Ovary (tissue), 9 donors: ENCODE measurements around the gene MORF4L1. TPM values are rescaled to one million over a fixed set of nuclear protein-coding genes. Genes with fewer than 3 reads are reported as not detected.
"Not testable (repeated sequence)": the region's sequence is repeated elsewhere in the genome, so short reads cannot be mapped to it uniquely, and the experiment has no call there.

Experiments used
- DNase-seq, 5 donors: peaks; one replicate each; pipeline ENCODE4 v3.0.0-alpha.2; 2019 to 2020
- H3K27ac ChIP-seq, 2 donors: fragments of 200-600 bp; one replicate each; pipeline versions ENCODE4 v1.5.1 to v1.8.0; 2019 to 2022
- H3K27me3 ChIP-seq: fragments of 200-600 bp; one replicate; pipeline ENCODE4 v1.8.0; 2022
- H3K36me3 ChIP-seq: fragments of 200-600 bp; sonication (generic); one replicate; pipeline ENCODE4 v1.5.1; 2019
- H3K4me1 ChIP-seq: one replicate; pipeline ENCODE4 v1.8.1; 2013; ENCODE audit warnings: mild to moderate bottlenecking, moderate library complexity; ENCODE audit not compliant: insufficient read depth
- H3K4me3 ChIP-seq: fragments of 200-600 bp; sonication (generic); one replicate; pipeline ENCODE4 v1.5.1; 2017
- H3K9me3 ChIP-seq, 2 donors: fragments of 200-600 bp in 1 of 2; sonication (generic) in 1 of 2; one replicate each; pipeline versions ENCODE4 v1.5.1 to v1.8.1; 2013 to 2019; ENCODE audit warnings: mild to moderate bottlenecking in 1 of 2, moderate library complexity in 1 of 2
- EP300 ChIP-seq: sonication (generic); formaldehyde crosslinking; IDR thresholded peaks from one replicate; pipeline ENCODE4 v1.6.1; 2017; ENCODE audit warnings: antibody characterized with exemption
- POLR2A ChIP-seq: fragments of 450-650 bp; IDR thresholded peaks from one replicate; pipeline ENCODE4 v1.6.1; 2017; ENCODE audit warnings: antibody characterized with exemption, mild to moderate bottlenecking, moderate library complexity
- WGBS, 3 donors: extraction: QIAGEN DNeasy Blood & Tissue Kit in 1 of 3; methylation state at CpG; one replicate each; pipeline versions ENCODE4 v1.1.5 to v1.1.7; 2013 to 2017; 5-methylcytosine and 5-hydroxymethylcytosine counted together
- intact Hi-C, 4 donors: fragments of 100-400 bp; cut with DNase I; formaldehyde crosslinking; loops; one replicate each; pipeline versions ENCODE4 v1.11.0 to v1.15.1; 2022 to 2023
- polyA plus RNA-seq, 2 donors: library from polyadenylated mRNA; stranded (reverse); fragments of 200-250 nt in 1 of 2; fragments of 350-450 nt in 1 of 2; fragmentation: Illumina TruSeq in 1 of 2; extraction: RNeasy Lipid Tissue Mini Kit (QIAGEN cat#74804) in 1 of 2; gene quantifications; one replicate each; pipeline ENCODE4 v1.2.3, GENCODE V29; 2013 to 2014
- total RNA-seq, 7 donors: library from RNA; depleted of rRNA in 2 of 7; stranded (reverse); fragments of >200 nt in 2 of 7; fragmentation: NEBNext Ultra II Directional in 3 of 7; extraction: Animal tissue kit (Norgen Biotek cat#: 25700) in 3 of 7; gene quantifications; one replicate each; pipeline versions ENCODE4 v1.1.0 to v1.2.4, GENCODE V29; 2016 to 2023
- TF ChIP-seq, protein P1 (sequence below), 3 donors: fragments of 450-650 bp in 2 of 3; fragments of 200-600 bp in 1 of 3; IDR thresholded peaks; one replicate each; pipeline versions ENCODE4 v1.5.1 to v1.8.0; 2016 to 2022; ENCODE audit warnings: antibody characterized with exemption in 3 of 3, mild to moderate bottlenecking in 1 of 3
- donor health status: DM: no; HTN: no; CAD: no; lungs with moderate emphysema.
- donor health status: DM: no; HTN: no; CAD: no.
- donor health status: Bipolar disorder and iron deficiency.
- donor health status: DM: yes; HTN: yes; CAD: no.
- donor health status: DM: no; HTN: no; CAD: no.
- donor health status: DM: yes; HTN: yes; CAD: no.

MORF4L1 gene
- total and polyA plus RNA-seq, 9 donors: 210 to 772 (median 346) TPM

DNA sequence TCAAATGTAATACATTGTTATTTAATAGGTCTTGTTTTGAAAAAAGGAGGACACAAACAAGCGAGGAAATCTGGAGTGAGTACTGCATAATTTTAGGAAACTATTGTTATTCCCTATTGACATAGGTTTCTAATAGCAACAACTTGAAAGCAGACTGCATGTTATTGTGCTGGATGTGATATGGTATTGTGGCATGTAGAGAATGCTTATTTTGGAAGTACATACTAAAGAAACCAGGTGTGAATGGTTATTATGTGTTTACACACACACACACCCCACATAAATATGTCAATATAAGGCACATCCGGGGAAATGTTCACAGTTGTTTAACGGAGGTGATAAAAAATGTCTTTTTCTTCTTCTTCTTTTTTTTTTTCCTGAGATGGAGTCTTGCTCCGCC lies 5.9 kb upstream of the MORF4L1 start:
- H3K9me3 ChIP-seq: no peaks in the 10 kb centered on the region
- H3K36me3 ChIP-seq: no peaks in the 10 kb centered on the region
- H3K4me1 ChIP-seq: no peaks in the 10 kb centered on the region
- TF ChIP-seq POLR2A (no peak), EP300 (no peak)
- TF ChIP-seq, protein P1, sequence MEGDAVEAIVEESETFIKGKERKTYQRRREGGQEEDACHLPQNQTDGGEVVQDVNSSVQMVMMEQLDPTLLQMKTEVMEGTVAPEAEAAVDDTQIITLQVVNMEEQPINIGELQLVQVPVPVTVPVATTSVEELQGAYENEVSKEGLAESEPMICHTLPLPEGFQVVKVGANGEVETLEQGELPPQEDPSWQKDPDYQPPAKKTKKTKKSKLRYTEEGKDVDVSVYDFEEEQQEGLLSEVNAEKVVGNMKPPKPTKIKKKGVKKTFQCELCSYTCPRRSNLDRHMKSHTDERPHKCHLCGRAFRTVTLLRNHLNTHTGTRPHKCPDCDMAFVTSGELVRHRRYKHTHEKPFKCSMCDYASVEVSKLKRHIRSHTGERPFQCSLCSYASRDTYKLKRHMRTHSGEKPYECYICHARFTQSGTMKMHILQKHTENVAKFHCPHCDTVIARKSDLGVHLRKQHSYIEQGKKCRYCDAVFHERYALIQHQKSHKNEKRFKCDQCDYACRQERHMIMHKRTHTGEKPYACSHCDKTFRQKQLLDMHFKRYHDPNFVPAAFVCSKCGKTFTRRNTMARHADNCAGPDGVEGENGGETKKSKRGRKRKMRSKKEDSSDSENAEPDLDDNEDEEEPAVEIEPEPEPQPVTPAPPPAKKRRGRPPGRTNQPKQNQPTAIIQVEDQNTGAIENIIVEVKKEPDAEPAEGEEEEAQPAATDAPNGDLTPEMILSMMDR (IDR thresholded peaks at IDR 0.05): no peak
- H3K27ac ChIP-seq: no peak overlapping the region
- intact Hi-C loops: no loop called here
- no peak for DNase-seq
- 44 to 56% (median 46%) methylated on average over 4 of the region's 4 CpGs for WGBS, 3 donors
- no peak overlapping the region for H3K4me3 ChIP-seq
- no peaks in the 10 kb centered on the region for H3K27me3 ChIP-seq

DNA sequence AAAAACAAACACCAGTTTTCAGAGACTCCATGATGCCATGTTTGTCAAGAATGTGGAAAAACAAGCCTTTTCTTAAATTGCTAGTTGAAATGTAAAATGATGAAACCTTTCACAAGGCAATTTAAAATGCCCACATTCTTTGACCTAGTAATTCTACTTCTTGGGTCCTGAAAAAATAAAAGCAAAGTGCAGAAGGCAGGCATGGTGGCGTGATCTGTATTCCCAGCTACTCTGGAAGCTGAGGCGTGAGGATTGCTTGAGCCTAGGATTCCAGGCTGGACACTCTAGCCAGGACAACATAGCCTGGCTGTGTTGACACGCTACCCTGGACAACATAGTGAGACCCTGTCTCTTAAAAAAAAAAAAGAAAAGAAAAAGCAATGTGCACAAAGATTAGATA lies 4.3 kb upstream of the MORF4L1 start:
- TF ChIP-seq POLR2A (no peak), EP300 (no peak)
- TF ChIP-seq, protein P1 (IDR thresholded peaks at IDR 0.05): no peak
- intact Hi-C loops: no loop called here
- Histone ChIP-seq H3K27ac (no peak overlapping the region), H3K36me3 (no peaks in the 10 kb centered on the region), H3K4me1 (no peaks in the 10 kb centered on the region), H3K9me3 (no peaks in the 10 kb centered on the region), H3K27me3 (no peaks in the 10 kb centered on the region), H3K4me3 (no peak overlapping the region)
- WGBS, 3 donors: 95 to 98% (median 96%) methylated on average over 3 of the region's 3 CpGs
- DNase-seq: no peak

DNA sequence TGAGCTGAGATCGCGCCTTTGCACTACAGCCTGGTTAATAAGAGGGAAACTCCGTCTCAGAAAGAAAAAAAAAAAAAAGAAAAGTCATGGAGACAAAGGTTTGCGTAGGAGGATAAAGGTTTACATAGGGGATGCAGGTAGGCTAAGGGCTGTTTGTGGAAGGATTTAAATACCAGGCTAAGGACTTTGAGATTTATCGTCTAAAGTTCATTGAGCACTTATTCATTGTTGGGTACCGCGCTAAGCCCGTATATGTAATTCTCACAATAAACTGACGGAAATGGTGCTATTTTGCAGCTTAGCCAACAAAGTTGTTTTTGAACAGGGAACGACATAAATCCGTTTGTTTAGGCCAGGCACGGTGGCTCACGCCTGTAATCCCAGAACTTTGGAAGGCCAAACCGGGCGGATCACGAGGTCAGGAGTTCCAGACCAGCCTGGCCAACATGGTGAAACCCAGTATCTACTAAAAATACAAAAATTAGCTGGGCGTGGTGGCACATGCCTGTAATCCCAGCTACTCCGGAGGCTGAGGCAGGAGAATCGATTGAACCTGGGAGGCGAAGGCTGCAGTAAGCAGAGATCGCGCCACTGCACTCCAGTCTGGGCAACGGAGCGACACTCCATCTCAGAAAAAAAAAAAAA lies 1.1 kb upstream of the MORF4L1 start:
- intact Hi-C loops: loop anchor here in 2 of 4 donors (5.0 to 10.0 kb wide), 2 partner anchors 59 to 117 kb away; partner anchors contain the start of gene ADAMTS7 (in 1 of the 2)
- not testable (repeated sequence) for H3K36me3 ChIP-seq, H3K4me3 ChIP-seq, H3K4me1 ChIP-seq, H3K27me3 ChIP-seq, H3K9me3 ChIP-seq
- peak in 1 of 5 donors; percentile 39 for DNase-seq
- peak overlapping the region in 1 of 2 donors; percentile 99 for H3K27ac ChIP-seq
- WGBS, 3 donors: 72 to 80% (median 74%) methylated on average over 24 of the region's 24 CpGs

DNA sequence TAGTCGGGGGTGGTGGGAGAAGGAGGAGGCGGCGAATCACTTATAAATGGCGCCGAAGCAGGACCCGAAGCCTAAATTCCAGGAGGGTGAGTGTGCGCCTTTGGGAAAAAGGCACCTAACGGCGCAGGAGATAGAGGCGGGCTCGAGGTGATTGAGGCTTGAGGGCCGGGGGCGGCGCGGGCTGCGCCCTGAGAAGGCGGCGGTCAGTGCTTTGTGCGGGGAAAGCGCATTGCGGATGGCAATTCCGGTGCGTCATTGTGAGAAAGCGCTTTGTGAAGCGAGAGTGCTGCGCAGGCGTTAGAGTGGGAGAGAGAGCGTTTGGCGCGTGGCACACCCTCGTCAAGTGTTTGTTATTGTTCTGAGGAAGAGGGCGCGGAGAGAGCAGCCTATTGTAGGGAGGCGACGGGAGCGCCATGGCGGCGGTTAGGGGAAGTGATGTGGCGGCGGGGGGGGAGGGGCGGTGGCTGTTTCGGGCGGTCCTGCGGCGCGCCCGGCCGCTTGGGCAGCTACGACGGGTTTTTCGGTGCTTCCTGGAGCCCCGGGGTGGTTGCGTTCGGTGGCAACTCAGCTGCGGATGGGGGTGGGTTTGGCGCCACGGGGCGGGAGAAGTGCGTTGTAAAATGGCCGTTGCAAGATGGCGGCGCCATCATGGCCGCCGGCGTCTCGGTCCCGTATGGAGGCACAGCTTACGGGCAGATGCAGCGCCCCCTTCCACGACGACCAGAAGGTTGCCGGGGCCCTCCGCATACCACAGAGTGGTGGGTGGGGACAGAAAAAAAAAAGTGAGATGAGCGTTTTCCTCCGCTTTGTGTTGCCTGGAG lies 492 bp downstream of the MORF4L1 start:
- intact Hi-C loops: loop anchor here in 2 of 4 donors (5.0 to 10.0 kb wide), 2 partner anchors 61 to 118 kb away; partner anchors contain the start of gene ADAMTS7 (in 1 of the 2)
- Histone ChIP-seq H3K27ac (peak overlapping the region; percentile 98 to 99), H3K4me1 (peaks cover 6% of the 10 kb centered on the region), H3K27me3 (no peaks in the 10 kb centered on the region), H3K4me3 (peak overlapping the region; percentile 100), H3K9me3 (no peaks in the 10 kb centered on the region), H3K36me3 (no peaks in the 10 kb centered on the region)
- 0% methylated on average over 63 to 75 of the region's 75 CpGs for WGBS, 3 donors
- DNase-seq: peak; percentile 68 to 85 (median 78)
- TF ChIP-seq POLR2A (no peak), EP300 (no peak)
- TF ChIP-seq, protein P1 (IDR thresholded peaks at IDR 0.05): peak in 1 of 3 donors; percentile 26
